K562 (cell line): ENCODE measurements around the gene PIP4K2A.

Experiments used
- CREB1 ChIP-seq, 2 experiments: sonication (generic) in 1 of 2; formaldehyde crosslinking in 1 of 2; IDR thresholded peaks; 2 replicates each; pipeline versions ENCODE4 v1.6.1 to v1.8.0; 2012 to 2022; ENCODE audit warnings: inconsistent platforms in 1 of 2, mild to moderate bottlenecking in 1 of 2, missing genetic modification reagents in 1 of 2, moderate library complexity in 1 of 2
- CTCF ChIP-seq, 3 experiments: IDR thresholded peaks in 2 of 3; conservative IDR thresholded peaks in 1 of 3; 2 replicates each; pipeline ENCODE4 v1.5.1; 2011 to 2012; ENCODE audit warnings: low read length in 3 of 3, mild to moderate bottlenecking in 3 of 3, control low read depth in 2 of 3, improper control_type of control experiment in 1 of 3, inconsistent platforms in 1 of 3, low read depth in 1 of 3, mixed read lengths in 1 of 3, moderate library complexity in 1 of 3; ENCODE audit not compliant: insufficient read depth in 2 of 3
- FOXK2 ChIP-seq, 2 experiments: fragments of 450-650 bp; IDR thresholded peaks in 1 of 2; conservative IDR thresholded peaks in 1 of 2; 2 replicates each; pipeline ENCODE4 v1.6.1; 2016; ENCODE audit warnings: low read depth in 2 of 2, mild to moderate bottlenecking in 1 of 2
- MAZ ChIP-seq, 2 experiments: fragments of 450-650 bp in 1 of 2; sonication (generic) in 1 of 2; formaldehyde crosslinking; IDR thresholded peaks in 1 of 2; conservative IDR thresholded peaks in 1 of 2; 2 replicates each; pipeline versions ENCODE4 v1.4.0 to v1.5.0; 2020; ENCODE audit warnings: mild to moderate bottlenecking in 1 of 2, missing genetic modification reagents in 1 of 2
- MYNN ChIP-seq, 2 experiments: sonication (generic); formaldehyde crosslinking in 1 of 2; IDR thresholded peaks; 2 replicates each; pipeline versions ENCODE4 v1.5.0 to v1.6.1; 2016 to 2020; ENCODE audit warnings: antibody characterized with exemption in 1 of 2, missing genetic modification reagents in 1 of 2
- POLR2AphosphoS5 ChIP-seq: IDR thresholded peaks from 2 replicates; pipeline ENCODE4 v1.6.1; 2011; ENCODE audit warnings: mild to moderate bottlenecking, low read depth, low read length, moderate library complexity; ENCODE audit not compliant: control insufficient read depth, insufficient read depth
- REST ChIP-seq, 2 experiments: fragments of 450-650 bp; formaldehyde crosslinking in 1 of 2; IDR thresholded peaks; 2 replicates each; pipeline versions ENCODE4 v1.4.0 to v1.6.1; 2014 to 2020; ENCODE audit warnings: mild to moderate bottlenecking in 2 of 2, borderline replicate concordance in 1 of 2, low read depth in 1 of 2
- SIN3A ChIP-seq, 2 experiments: fragments of 150-350 bp in 1 of 2; IDR thresholded peaks; 2 replicates each; pipeline ENCODE4 v1.6.1; 2011 to 2016; ENCODE audit warnings: borderline replicate concordance in 2 of 2, low read depth in 2 of 2, low read length in 2 of 2, mild to moderate bottlenecking in 2 of 2, moderate library complexity in 2 of 2; ENCODE audit not compliant: control insufficient read depth in 1 of 2
- TAF1 ChIP-seq: IDR thresholded peaks from 2 replicates; pipeline ENCODE4 v1.6.1; 2011; ENCODE audit warnings: mild to moderate bottlenecking, low read length, moderate library complexity; ENCODE audit not compliant: insufficient read depth, control insufficient read depth, severe bottlenecking; ENCODE audit errors: extremely low read depth
- WHSC1 ChIP-seq: IDR thresholded peaks from one replicate; pipeline ENCODE4 v1.6.1; 2012; ENCODE audit warnings: low read length, control low read depth, inconsistent platforms
- ZNF449 ChIP-seq: fragments of 250-450 bp; sonication (Bioruptor Pico); IDR thresholded peaks from 2 replicates; pipeline ENCODE4 v1.8.0; 2022; ENCODE audit warnings: moderate library complexity, mild to moderate bottlenecking, inconsistent platforms
- ZNF639 ChIP-seq, 2 experiments: fragments of 200-800 bp in 1 of 2; sonication (Bioruptor generic) in 1 of 2; sonication (generic) in 1 of 2; formaldehyde crosslinking in 1 of 2; IDR thresholded peaks in 1 of 2; conservative IDR thresholded peaks in 1 of 2; 2 replicates each; pipeline versions ENCODE4 v1.5.0 to v1.6.1; 2016 to 2020; ENCODE audit warnings: missing compliant biosample characterization in 1 of 2, missing genetic modification characterization in 1 of 2, missing genetic modification reagents in 1 of 2

GRCh38 chr10:22634606-22635459, 79.5 kb downstream of the PIP4K2A start:
- TF ChIP-seq CREB1 (IDR thresholded peaks at IDR 0.05) (no peak), CREB1 (CRISPR knock-in tag; IDR thresholded peaks at IDR 0.05) (no peak), SIN3A (IDR thresholded peaks at IDR 0.05; ENCODE audit: borderline replicate concordance in 2 of 2, control insufficient read depth in 1 of 2, low read depth in 2 of 2, low read length in 2 of 2) (no peak), ZNF449 (no peak), CTCF (IDR thresholded peaks at IDR 0.05 in 2 of 3, conservative IDR thresholded peaks at IDR 0.05 in 1 of 3; ENCODE audit: insufficient read depth in 2 of 3, low read depth in 1 of 3, low read length in 3 of 3) (no peak), REST (IDR thresholded peaks at IDR 0.05; ENCODE audit: borderline replicate concordance) (no peak), REST (CRISPR knock-in tag; IDR thresholded peaks at IDR 0.05; ENCODE audit: low read depth) (no peak), FOXK2 (conservative IDR thresholded peaks at IDR 0.05 in 1 of 2, IDR thresholded peaks at IDR 0.05 in 1 of 2; ENCODE audit: low read depth in 2 of 2) (no peak), POLR2AphosphoS5 (no peak), TAF1 (no peak), ZNF639 (CRISPR knock-in tag; conservative IDR thresholded peaks at IDR 0.05 in 1 of 2, IDR thresholded peaks at IDR 0.05 in 1 of 2) (no peak), MAZ (CRISPR knock-in tag; conservative IDR thresholded peaks at IDR 0.05 in 1 of 2, IDR thresholded peaks at IDR 0.05 in 1 of 2) (no peak), WHSC1 (no peak), MYNN (IDR thresholded peaks at IDR 0.05) (no peak), MYNN (CRISPR knock-in tag; IDR thresholded peaks at IDR 0.05) (no peak)
